Measurements from ENCODE around the gene ETFDH.
A peak's percentile ranks its signal among the peaks of the same experiment; 100 is the strongest.

ETFDH gene

GRCh38 chr4:158644760-158645159 is 27.3 kb upstream of the ETFDH start:
- Histone ChIP-seq H2AFZ (ENCODE audit: low read length) (no peak overlapping the region), H3K9me3 (ENCODE audit: insufficient read depth, low read depth, low read length) (no peaks in the 10 kb centered on the region), H3K4me3 (ENCODE audit: low read length, poor library complexity, severe bottlenecking) (no peak overlapping the region), H3K36me3 (ENCODE audit: insufficient read depth, low read length) (no peaks in the 10 kb centered on the region), H3K9me2 (replicated peaks; ENCODE audit: low read depth, low read length) (no peaks in the 10 kb centered on the region), H3K9ac (ENCODE audit: low read depth, low read length, poor library complexity, severe bottlenecking) (no peak overlapping the region), H4K20me1 (ENCODE audit: insufficient read depth, low read length, poor library complexity, severe bottlenecking) (no peaks in the 10 kb centered on the region), H3K4me2 (ENCODE audit: low read depth, low read length, poor library complexity, severe bottlenecking) (no peak overlapping the region), H3K4me1 (ENCODE audit: insufficient read depth, low read length, poor library complexity, severe bottlenecking) (no peaks in the 10 kb centered on the region), H3F3A (ENCODE audit: low read depth) (no peaks in the 10 kb centered on the region), H3K27me3 (ENCODE audit: insufficient read depth, low read length, poor library complexity, severe bottlenecking) (no peaks in the 10 kb centered on the region), H3K79me2 (ENCODE audit: insufficient read depth, low read length) (no peaks in the 10 kb centered on the region)
- no peak for TF ChIP-seq EZH2phosphoT487 (IDR thresholded peaks at IDR 0.05; ENCODE audit: borderline replicate concordance)
- no peak for TF ChIP-seq CTCF (conservative IDR thresholded peaks at IDR 0.05; ENCODE audit: low read length)

GRCh38 chr4:158649111-158649680 is 22.9 kb upstream of the ETFDH start:
- TF ChIP-seq CTCF (conservative IDR thresholded peaks at IDR 0.05; ENCODE audit: low read length): no peak
- TF ChIP-seq EZH2phosphoT487 (IDR thresholded peaks at IDR 0.05; ENCODE audit: borderline replicate concordance): no peak
- Histone ChIP-seq H3K4me2 (ENCODE audit: low read depth, low read length, poor library complexity, severe bottlenecking) (no peak overlapping the region), H3K4me3 (ENCODE audit: low read length, poor library complexity, severe bottlenecking) (no peak overlapping the region), H3K79me2 (ENCODE audit: insufficient read depth, low read length) (no peaks in the 10 kb centered on the region), H3K9ac (ENCODE audit: low read depth, low read length, poor library complexity, severe bottlenecking) (no peak overlapping the region), H3K9me3 (ENCODE audit: insufficient read depth, low read depth, low read length) (no peaks in the 10 kb centered on the region), H3K27me3 (ENCODE audit: insufficient read depth, low read length, poor library complexity, severe bottlenecking) (no peaks in the 10 kb centered on the region), H3K36me3 (ENCODE audit: insufficient read depth, low read length) (no peaks in the 10 kb centered on the region), H3K4me1 (ENCODE audit: insufficient read depth, low read length, poor library complexity, severe bottlenecking) (no peaks in the 10 kb centered on the region), H3F3A (ENCODE audit: low read depth) (no peaks in the 10 kb centered on the region), H3K9me2 (replicated peaks; ENCODE audit: low read depth, low read length) (no peaks in the 10 kb centered on the region), H2AFZ (ENCODE audit: low read length) (no peak overlapping the region), H4K20me1 (ENCODE audit: insufficient read depth, low read length, poor library complexity, severe bottlenecking) (no peaks in the 10 kb centered on the region)

DNA sequence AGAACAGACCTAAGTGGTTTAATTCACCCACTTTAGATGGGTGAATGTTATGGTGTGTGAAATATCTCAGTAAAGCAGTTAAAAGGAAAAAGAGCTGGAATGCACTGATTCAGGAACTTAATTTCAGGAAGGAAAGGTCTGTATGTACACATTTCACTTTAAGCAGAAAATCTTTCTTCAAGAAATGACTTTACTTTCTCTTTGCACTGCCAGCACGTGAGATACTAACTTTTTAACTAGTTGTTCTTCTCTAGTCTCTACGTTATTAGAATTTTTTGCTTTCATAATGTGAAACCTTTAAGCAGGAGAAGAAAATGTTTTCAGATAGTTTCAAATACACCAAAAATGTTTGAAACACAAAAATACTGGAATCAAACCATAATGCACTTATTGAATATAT is 19.2 kb upstream of the ETFDH start:
- TF ChIP-seq EZH2phosphoT487 (IDR thresholded peaks at IDR 0.05; ENCODE audit: borderline replicate concordance) (no peak), CTCF (conservative IDR thresholded peaks at IDR 0.05; ENCODE audit: low read length) (no peak)
- H3K79me2 ChIP-seq (ENCODE audit: insufficient read depth, low read length): no peaks in the 10 kb centered on the region
- H3K36me3 ChIP-seq (ENCODE audit: insufficient read depth, low read length): no peaks in the 10 kb centered on the region
- H3K9ac ChIP-seq (ENCODE audit: low read depth, low read length, poor library complexity, severe bottlenecking): no peak overlapping the region
- H3F3A ChIP-seq (ENCODE audit: low read depth): no peaks in the 10 kb centered on the region
- H3K27me3 ChIP-seq (ENCODE audit: insufficient read depth, low read length, poor library complexity, severe bottlenecking): no peaks in the 10 kb centered on the region
- H4K20me1 ChIP-seq (ENCODE audit: insufficient read depth, low read length, poor library complexity, severe bottlenecking): no peaks in the 10 kb centered on the region
- H3K9me3 ChIP-seq (ENCODE audit: insufficient read depth, low read depth, low read length): no peaks in the 10 kb centered on the region
- H3K9me2 ChIP-seq (replicated peaks; ENCODE audit: low read depth, low read length): no peaks in the 10 kb centered on the region
- H2AFZ ChIP-seq (ENCODE audit: low read length): peak overlapping the region; percentile 85
- no peaks in the 10 kb centered on the region for H3K4me1 ChIP-seq (ENCODE audit: insufficient read depth, low read length, poor library complexity, severe bottlenecking)
- H3K4me3 ChIP-seq (ENCODE audit: low read length, poor library complexity, severe bottlenecking): peak overlapping the region; percentile 8
- H3K4me2 ChIP-seq (ENCODE audit: low read depth, low read length, poor library complexity, severe bottlenecking): peak overlapping the region; percentile 19

Data from Loucy (cell line).